Measurements from ENCODE around the gene ADH1A.

The ADH1A gene

GRCh38 chr4:99282731-99283130 lies 8.1 kb downstream of the ADH1A start:
- Histone ChIP-seq H3K27me3 (ENCODE audit: insufficient read depth, low read length) (no peaks in the 10 kb centered on the region), H3K79me1 (ENCODE audit: low read length) (no peaks in the 10 kb centered on the region), H3K4me1 (ENCODE audit: control insufficient read depth in 1 of 2, insufficient read depth in 2 of 2, low read length in 2 of 2) (no peaks in the 10 kb centered on the region), H2BK12ac (ENCODE audit: low read length) (no peak overlapping the region), H2BK120ac (ENCODE audit: insufficient read depth, low read length, poor library complexity) (no peak overlapping the region), H3K9me3 (ENCODE audit: insufficient read depth, low read depth, low read length) (no peaks in the 10 kb centered on the region), H4K8ac (ENCODE audit: low read depth, low read length) (no peak overlapping the region), H3K23ac (ENCODE audit: low read length) (no peak overlapping the region), H3K27ac (ENCODE audit: low read depth, low read length) (no peak overlapping the region), H2AFZ (ENCODE audit: insufficient read depth, low read length, poor library complexity) (no peak overlapping the region), H3K14ac (ENCODE audit: low read length) (no peak overlapping the region), H2BK5ac (ENCODE audit: low read depth, low read length, poor library complexity) (no peak overlapping the region), H3K4ac (ENCODE audit: low read depth, low read length) (no peak overlapping the region), H4K12ac (ENCODE audit: low read depth, low read length) (no peak overlapping the region), H2AK5ac (ENCODE audit: low read length) (no peak overlapping the region), H3K79me2 (ENCODE audit: control insufficient read depth, insufficient read depth, low read length, poor library complexity) (no peaks in the 10 kb centered on the region), H3K4me2 (ENCODE audit: low read length) (no peak overlapping the region), H3K18ac (ENCODE audit: low read length) (no peak overlapping the region), H4K91ac (ENCODE audit: low read depth, low read length) (no peak overlapping the region), H3K36me3 (ENCODE audit: control insufficient read depth in 1 of 2, insufficient read depth in 2 of 2, low read length in 2 of 2) (no peaks in the 10 kb centered on the region), H3K4me3 (ENCODE audit: low read depth, low read length) (no peak overlapping the region), H3K9ac (ENCODE audit: low read length) (no peak overlapping the region)
- no CpG with 5 or more reads among the region's 2 CpGs for WGBS (ENCODE audit: extremely low coverage, insufficient coverage, insufficient read length)
- no peak for DNase-seq

- WGBS (ENCODE audit: extremely low coverage, insufficient coverage, insufficient read length), result no CpG with 5 or more reads among the region's 5 CpGs
- Histone ChIP-seq H3K9me3 (ENCODE audit: insufficient read depth, low read depth, low read length) (no peaks in the 10 kb centered on the region), H3K4me2 (ENCODE audit: low read length) (no peak overlapping the region), H3K27me3 (ENCODE audit: insufficient read depth, low read length) (no peaks in the 10 kb centered on the region), H4K91ac (ENCODE audit: low read depth, low read length) (no peak overlapping the region), H2AFZ (ENCODE audit: insufficient read depth, low read length, poor library complexity) (no peak overlapping the region), H4K12ac (ENCODE audit: low read depth, low read length) (no peak overlapping the region), H3K4ac (ENCODE audit: low read depth, low read length) (no peak overlapping the region), H3K4me3 (ENCODE audit: low read depth, low read length) (no peak overlapping the region), H2BK5ac (ENCODE audit: low read depth, low read length, poor library complexity) (no peak overlapping the region), H2BK120ac (ENCODE audit: insufficient read depth, low read length, poor library complexity) (no peak overlapping the region), H3K79me1 (ENCODE audit: low read length) (no peaks in the 10 kb centered on the region), H3K14ac (ENCODE audit: low read length) (no peak overlapping the region), H3K36me3 (ENCODE audit: control insufficient read depth in 1 of 2, insufficient read depth in 2 of 2, low read length in 2 of 2) (no peaks in the 10 kb centered on the region), H3K4me1 (ENCODE audit: control insufficient read depth in 1 of 2, insufficient read depth in 2 of 2, low read length in 2 of 2) (no peaks in the 10 kb centered on the region), H3K27ac (ENCODE audit: low read depth, low read length) (no peak overlapping the region), H3K9ac (ENCODE audit: low read length) (no peak overlapping the region), H3K23ac (ENCODE audit: low read length) (no peak overlapping the region), H4K8ac (ENCODE audit: low read depth, low read length) (no peak overlapping the region), H2AK5ac (ENCODE audit: low read length) (no peak overlapping the region), H3K18ac (ENCODE audit: low read length) (no peak overlapping the region), H3K79me2 (ENCODE audit: control insufficient read depth, insufficient read depth, low read length, poor library complexity) (no peaks in the 10 kb centered on the region), H2BK12ac (ENCODE audit: low read length) (no peak overlapping the region)
- no peak for DNase-seq
Measured at GRCh38 chr4:99281261-99281660, 9.5 kb downstream of the ADH1A start.

- Histone ChIP-seq H3K4me1 (ENCODE audit: control insufficient read depth in 1 of 2, insufficient read depth in 2 of 2, low read length in 2 of 2) (no peaks in the 10 kb centered on the region), H3K4ac (ENCODE audit: low read depth, low read length) (no peak overlapping the region), H3K36me3 (ENCODE audit: control insufficient read depth in 1 of 2, insufficient read depth in 2 of 2, low read length in 2 of 2) (no peaks in the 10 kb centered on the region), H3K14ac (ENCODE audit: low read length) (no peak overlapping the region), H2AK5ac (ENCODE audit: low read length) (no peak overlapping the region), H3K23ac (ENCODE audit: low read length) (no peak overlapping the region), H3K27ac (ENCODE audit: low read depth, low read length) (no peak overlapping the region), H3K79me1 (ENCODE audit: low read length) (no peaks in the 10 kb centered on the region), H2AFZ (ENCODE audit: insufficient read depth, low read length, poor library complexity) (no peak overlapping the region), H3K18ac (ENCODE audit: low read length) (no peak overlapping the region), H3K79me2 (ENCODE audit: control insufficient read depth, insufficient read depth, low read length, poor library complexity) (no peaks in the 10 kb centered on the region), H4K12ac (ENCODE audit: low read depth, low read length) (no peak overlapping the region), H3K4me3 (ENCODE audit: low read depth, low read length) (no peak overlapping the region), H2BK5ac (ENCODE audit: low read depth, low read length, poor library complexity) (no peak overlapping the region), H4K91ac (ENCODE audit: low read depth, low read length) (no peak overlapping the region), H3K9me3 (ENCODE audit: insufficient read depth, low read depth, low read length) (no peaks in the 10 kb centered on the region), H3K4me2 (ENCODE audit: low read length) (no peak overlapping the region), H4K8ac (ENCODE audit: low read depth, low read length) (no peak overlapping the region), H2BK120ac (ENCODE audit: insufficient read depth, low read length, poor library complexity) (no peak overlapping the region), H3K27me3 (ENCODE audit: insufficient read depth, low read length) (no peaks in the 10 kb centered on the region), H2BK12ac (ENCODE audit: low read length) (no peak overlapping the region), H3K9ac (ENCODE audit: low read length) (no peak overlapping the region)
- no CpG with 5 or more reads among the region's 2 CpGs for WGBS (ENCODE audit: extremely low coverage, insufficient coverage, insufficient read length)
- no peak for DNase-seq
Measured at GRCh38 chr4:99276417-99276816, 14.4 kb downstream of the ADH1A start.

DNA sequence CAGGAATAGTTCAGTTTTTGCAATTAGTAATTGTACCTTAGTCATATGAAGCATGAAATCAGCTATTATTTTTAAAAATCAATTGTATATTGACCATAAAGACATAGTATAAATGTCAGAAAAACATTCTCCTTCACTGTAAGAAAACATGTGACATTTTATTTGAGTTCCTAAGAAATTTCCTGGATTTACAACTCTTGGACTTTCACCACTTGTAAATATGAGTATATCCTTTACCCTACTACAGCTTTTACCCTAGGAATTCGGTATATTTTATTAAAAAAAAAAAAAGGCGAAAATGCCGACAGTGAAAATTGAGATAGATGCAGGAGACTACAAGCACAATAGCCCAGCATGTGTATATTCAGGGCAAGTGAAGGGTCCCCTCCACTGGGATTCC lies 14.9 kb downstream of the ADH1A start:
- no peak for DNase-seq
- Histone ChIP-seq H3K14ac (ENCODE audit: low read length) (no peak overlapping the region), H3K36me3 (ENCODE audit: control insufficient read depth in 1 of 2, insufficient read depth in 2 of 2, low read length in 2 of 2) (no peaks in the 10 kb centered on the region), H3K4me2 (ENCODE audit: low read length) (no peak overlapping the region), H3K18ac (ENCODE audit: low read length) (no peak overlapping the region), H3K9me3 (ENCODE audit: insufficient read depth, low read depth, low read length) (no peaks in the 10 kb centered on the region), H2BK120ac (ENCODE audit: insufficient read depth, low read length, poor library complexity) (no peak overlapping the region), H3K27ac (ENCODE audit: low read depth, low read length) (no peak overlapping the region), H2AFZ (ENCODE audit: insufficient read depth, low read length, poor library complexity) (no peak overlapping the region), H4K12ac (ENCODE audit: low read depth, low read length) (no peak overlapping the region), H3K79me1 (ENCODE audit: low read length) (no peaks in the 10 kb centered on the region), H3K4me3 (ENCODE audit: low read depth, low read length) (no peak overlapping the region), H3K9ac (ENCODE audit: low read length) (no peak overlapping the region), H2BK5ac (ENCODE audit: low read depth, low read length, poor library complexity) (no peak overlapping the region), H2BK12ac (ENCODE audit: low read length) (no peak overlapping the region), H3K23ac (ENCODE audit: low read length) (no peak overlapping the region), H3K4ac (ENCODE audit: low read depth, low read length) (no peak overlapping the region), H2AK5ac (ENCODE audit: low read length) (no peak overlapping the region), H3K4me1 (ENCODE audit: control insufficient read depth in 1 of 2, insufficient read depth in 2 of 2, low read length in 2 of 2) (no peaks in the 10 kb centered on the region), H4K91ac (ENCODE audit: low read depth, low read length) (no peak overlapping the region), H3K27me3 (ENCODE audit: insufficient read depth, low read length) (no peaks in the 10 kb centered on the region), H4K8ac (ENCODE audit: low read depth, low read length) (no peak overlapping the region), H3K79me2 (ENCODE audit: control insufficient read depth, insufficient read depth, low read length, poor library complexity) (no peaks in the 10 kb centered on the region)
- WGBS (ENCODE audit: extremely low coverage, insufficient coverage, insufficient read length), result no CpG with 5 or more reads among the region's 3 CpGs

Data from trophoblast cell (in vitro differentiated cells and primary cell).